GM20431 (cell line): Measurements from ENCODE around the gene RALY.

ENCODE experiments used
- in situ Hi-C: fragments of 300-500 bp; cut with MseI, MboI; formaldehyde crosslinking; loops from one replicate; pipeline ENCODE4 v1.15.0; 2020; ENCODE audit warnings: low sequenced_read_pairs; ENCODE audit not compliant: unreplicated experiment

Gene RALY

GRCh38 chr20:33993576-33994221 lies at the start of gene RALY:
RALY (plus strand) TSS chr20:33993911; CDS start chr20:34072075, 78,164 bp downstream.
- in situ Hi-C loops, result no loop called here

GRCh38 chr20:33944914-33945313 lies 48.8 kb upstream of the RALY start:
- in situ Hi-C loops, result no loop called here

- in situ Hi-C loops, result no loop called here
These were observed 48.2 kb upstream of the RALY start for GRCh38 chr20:33945391-33946081.

GRCh38 chr20:33947709-33948295 lies 45.9 kb upstream of the RALY start:
- in situ Hi-C loops, result no loop called here

- in situ Hi-C loops, result no loop called here
These were observed 45.2 kb upstream of the RALY start for GRCh38 chr20:33948480-33948879.

- in situ Hi-C loops, result no loop called here
These were observed 42.5 kb upstream of the RALY start for GRCh38 chr20:33951171-33951570.

GRCh38 chr20:33954504-33954903 lies 39.2 kb upstream of the RALY start:
- in situ Hi-C loops, result no loop called here

GRCh38 chr20:33963751-33964150 lies 30.0 kb upstream of the RALY start:
- in situ Hi-C loops, result no loop called here

GRCh38 chr20:33964441-33964840 lies 29.3 kb upstream of the RALY start:
- in situ Hi-C loops, result no loop called here

- in situ Hi-C loops, result no loop called here
These were observed 26.6 kb upstream of the RALY start for GRCh38 chr20:33967126-33967525.

GRCh38 chr20:33969563-33969962 lies 24.1 kb upstream of the RALY start:
- in situ Hi-C loops, result no loop called here

- in situ Hi-C loops, result no loop called here
These were observed 23.5 kb upstream of the RALY start for GRCh38 chr20:33970229-33970628.

GRCh38 chr20:33971147-33971975 lies 22.4 kb upstream of the RALY start:
- in situ Hi-C loops, result no loop called here

GRCh38 chr20:33976959-33977358 lies 16.8 kb upstream of the RALY start:
- in situ Hi-C loops, result no loop called here

GRCh38 chr20:33977535-33977934 lies 16.2 kb upstream of the RALY start:
- in situ Hi-C loops, result no loop called here

GRCh38 chr20:33979094-33979493 lies 14.6 kb upstream of the RALY start:
- in situ Hi-C loops, result no loop called here

- in situ Hi-C loops, result no loop called here
These were observed 12.4 kb upstream of the RALY start for GRCh38 chr20:33981347-33981746.

- in situ Hi-C loops, result no loop called here
These were observed 11.7 kb upstream of the RALY start for GRCh38 chr20:33981964-33982363.

- in situ Hi-C loops, result no loop called here
These were observed 10.3 kb upstream of the RALY start for GRCh38 chr20:33983371-33983770.

GRCh38 chr20:33984182-33984719 lies 9.5 kb upstream of the RALY start:
- in situ Hi-C loops, result no loop called here
